ENCODE results near the gene ACOT13.

DNA sequence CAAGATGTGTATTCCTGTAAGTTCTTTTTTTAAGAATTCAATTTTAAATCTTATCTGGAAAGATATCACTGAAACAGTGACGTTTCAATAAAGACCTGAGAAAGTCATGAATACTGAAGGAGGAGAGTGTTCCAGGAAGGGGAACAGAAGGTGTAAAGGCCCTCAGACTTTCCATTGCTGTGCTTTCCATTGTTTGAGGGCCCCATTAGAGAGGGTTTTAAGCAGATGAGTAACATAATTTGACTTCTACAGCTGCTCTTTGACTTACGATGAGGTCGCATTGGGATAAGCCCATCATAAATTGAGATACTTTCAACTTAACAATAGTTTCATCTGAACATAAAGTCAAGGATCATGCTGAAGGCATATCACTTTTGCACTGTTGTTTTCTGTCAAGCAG lies 24.7 kb downstream of the ACOT13 start:
- TF ChIP-seq CTCF (IDR thresholded peaks at IDR 0.05) (no peak), ZFX (IDR thresholded peaks at IDR 0.05; ENCODE audit: borderline replicate concordance) (no peak)

Measured in 22Rv1 (cell line).